Measurements from ENCODE around the gene MTG1.

The MTG1 gene

GRCh38 chr10:133444342-133445267 is 50.6 kb downstream of the MTG1 start:
- no peak overlapping the region for H3K4me3 ChIP-seq (ENCODE audit: low read depth, low read length)
- no peak for TF ChIP-seq CTCF (IDR thresholded peaks at IDR 0.05; ENCODE audit: borderline replicate concordance, insufficient read depth, low read depth, low read length)

GRCh38 chr10:133445268-133445732 is 51.3 kb downstream of the MTG1 start:
- no peak for TF ChIP-seq CTCF (IDR thresholded peaks at IDR 0.05; ENCODE audit: borderline replicate concordance, insufficient read depth, low read depth, low read length)
- H3K4me3 ChIP-seq (ENCODE audit: low read depth, low read length) = no peak overlapping the region

GRCh38 chr10:133445751-133446708 is 52.1 kb downstream of the MTG1 start:
- no peak for TF ChIP-seq CTCF (IDR thresholded peaks at IDR 0.05; ENCODE audit: borderline replicate concordance, insufficient read depth, low read depth, low read length)
- H3K4me3 ChIP-seq (ENCODE audit: low read depth, low read length) = no peak overlapping the region

GRCh38 chr10:133446979-133447378 is 53.0 kb downstream of the MTG1 start:
- H3K4me3 ChIP-seq (ENCODE audit: low read depth, low read length) = no peak overlapping the region
- TF ChIP-seq CTCF (IDR thresholded peaks at IDR 0.05; ENCODE audit: borderline replicate concordance, insufficient read depth, low read depth, low read length) = no peak

- TF ChIP-seq CTCF (IDR thresholded peaks at IDR 0.05; ENCODE audit: borderline replicate concordance, insufficient read depth, low read depth, low read length) = no peak
- no peak overlapping the region for H3K4me3 ChIP-seq (ENCODE audit: low read depth, low read length)
Observed at GRCh38 chr10:133448120-133448519, 54.2 kb downstream of the MTG1 start.

- no peak for TF ChIP-seq CTCF (IDR thresholded peaks at IDR 0.05; ENCODE audit: borderline replicate concordance, insufficient read depth, low read depth, low read length)
- no peak overlapping the region for H3K4me3 ChIP-seq (ENCODE audit: low read depth, low read length)
Observed at GRCh38 chr10:133451346-133451745, 57.4 kb downstream of the MTG1 start.
